ENCODE measurements around the gene APLF. TPM values are rescaled to one million over a fixed set of nuclear protein-coding genes. Genes with fewer than 3 reads are reported as not detected.

The APLF gene
- total and polyA plus RNA-seq, 2 of the 8 experiments (the other 6 are each of a cell fraction or from before 2014, with no cell fraction given) = 4.4 to 7.3 TPM

- Histone ChIP-seq H4K5ac (ENCODE audit: insufficient read length, low read depth, low read length) (no peak overlapping the region), H3K14ac (ENCODE audit: insufficient read length) (no peak overlapping the region), H2BK120ac (replicated peaks; ENCODE audit: low read depth, low read length) (no peak overlapping the region), H3K4me2 (ENCODE audit: insufficient read depth in 1 of 2, low read depth in 2 of 2, low read length in 2 of 2) (no peak overlapping the region), H3K79me2 (ENCODE audit: control insufficient read depth in 1 of 2, insufficient read depth in 2 of 2, low read length in 2 of 2) (no peaks in the 10 kb centered on the region), H3K23me2 (ENCODE audit: low read depth, low read length) (no peaks in the 10 kb centered on the region), H3K23ac (ENCODE audit: insufficient read length) (no peak overlapping the region), H2AK5ac (ENCODE audit: low read depth, low read length) (no peak overlapping the region), H3K27me3 (replicated peaks in 1 of 4; ENCODE audit: control insufficient read depth in 3 of 4, extremely low read depth in 1 of 4, insufficient read depth in 3 of 4, low read length in 3 of 4) (no peaks in the 10 kb centered on the region), H3K56ac (replicated peaks; ENCODE audit: insufficient read length, low read depth, low read length) (no peak overlapping the region), H2AFZ (ENCODE audit: low read length) (no peak overlapping the region), H2BK5ac (ENCODE audit: low read depth, low read length) (no peak overlapping the region), H3K18ac (ENCODE audit: extremely low read depth, low read length) (no peak overlapping the region), H2BK15ac (ENCODE audit: low read length) (no peak overlapping the region), H4K20me1 (replicated peaks in 1 of 2; ENCODE audit: control insufficient read depth in 1 of 2, insufficient read depth in 2 of 2, low read length in 2 of 2) (no peaks in the 10 kb centered on the region), H4K91ac (replicated peaks; ENCODE audit: insufficient read length, low read length) (no peak overlapping the region), H3K4ac (replicated peaks; ENCODE audit: insufficient read length, low read depth, low read length) (no peak overlapping the region), H2BK12ac (ENCODE audit: low read depth, low read length) (no peak overlapping the region), H3K4me1 (replicated peaks in 1 of 4; ENCODE audit: control insufficient read depth in 3 of 4, insufficient read depth in 4 of 4, low read length in 3 of 4) (no peaks in the 10 kb centered on the region), H3K36me3 (ENCODE audit: control insufficient read depth in 2 of 4, insufficient read depth in 4 of 4, low read length in 3 of 4) (no peaks in the 10 kb centered on the region), H3K27ac (ENCODE audit: low read depth, low read length) (no peak overlapping the region), H3K9me3 (ENCODE audit: insufficient read depth in 2 of 2, low read depth in 1 of 2, low read length in 1 of 2) (no peaks in the 10 kb centered on the region), H2BK20ac (ENCODE audit: low read length) (no peak overlapping the region), H3K9ac (replicated peaks in 1 of 4; ENCODE audit: extremely low read depth in 1 of 4, low read depth in 3 of 4, low read length in 3 of 4) (no peak overlapping the region), H3K4me3 (ENCODE audit: extremely low read depth in 1 of 4, insufficient read depth in 2 of 4, low read depth in 3 of 4, low read length in 4 of 4) (no peak overlapping the region), H3K79me1 (ENCODE audit: low read depth, low read length) (no peaks in the 10 kb centered on the region), H4K8ac (ENCODE audit: extremely low read depth, insufficient read depth, low read length) (no peak overlapping the region)
- ChIA-PET POLR2A (ENCODE audit: partially characterized antibody) (no interaction called here), CTCF (ENCODE audit: partially characterized antibody) (interaction anchor here (1.1 to 1.5 kb wide), 2 partner anchors 98 to 296 kb away, joined by 3 read pairs; no protein-coding TSS in a partner anchor)
- no peak for DNase-seq (ENCODE audit: low read depth in 1 of 2, low spot score in 2 of 2)
- WGBS, 2 experiments (ENCODE audit: extremely low coverage in 1 of 2, insufficient coverage in 1 of 2, insufficient read length in 1 of 2, insufficient replicate concordance in 2 of 2, low coverage in 1 of 2, low lambda C conversion rate in 2 of 2, missing lambda C conversion rate in 1 of 2) = 95% methylated on average over 4 of the region's 4 CpGs; no CpG with 5 or more reads in 1 of the 2 experiments
- FAIRE-seq = no peak
- TF ChIP-seq PHF8 (conservative IDR thresholded peaks at IDR 0.05; ENCODE audit: low read depth, low read length) (no peak), JUND (IDR thresholded peaks at IDR 0.05; ENCODE audit: low read length) (no peak), FOSL1 (IDR thresholded peaks at IDR 0.05; ENCODE audit: insufficient read depth, low read depth, low read length) (no peak), CTCF (IDR thresholded peaks at IDR 0.05; ENCODE audit: control extremely low read depth in 1 of 3, insufficient read depth in 1 of 3, low read depth in 1 of 3, low read length in 3 of 3) (no peak), CHD1 (IDR thresholded peaks at IDR 0.05; ENCODE audit: low read depth, low read length) (no peak), MAX (IDR thresholded peaks at IDR 0.05) (no peak), ASH2L (IDR thresholded peaks at IDR 0.05; ENCODE audit: low read length) (no peak), USF2 (IDR thresholded peaks at IDR 0.05; ENCODE audit: low read length) (no peak), TBP (IDR thresholded peaks at IDR 0.05; ENCODE audit: low read depth, low read length) (no peak), ZNF274 (IDR thresholded peaks at IDR 0.05; ENCODE audit: borderline replicate concordance, extremely low read depth, low read length) (no peak), KDM4A (IDR thresholded peaks at IDR 0.05; ENCODE audit: low read depth, low read length, severe bottlenecking) (no peak)
Measured at GRCh38 chr2:68456198-68456597, 11.2 kb upstream of the APLF start.
